Neural cell (in vitro differentiated cells): ENCODE data around the gene ILK.

ENCODE experiments used
- CTCF ChIP-seq: fragments of 450-650 bp; IDR thresholded peaks from 2 replicates; pipeline ENCODE4 v1.5.1; 2014; ENCODE audit warnings: antibody characterized with exemption, mild to moderate bottlenecking, moderate library complexity; ENCODE audit not compliant: poor library complexity, severe bottlenecking
- EP300 ChIP-seq: fragments of 450-650 bp; conservative IDR thresholded peaks from 2 replicates; pipeline ENCODE4 v1.6.1; 2014; ENCODE audit warnings: antibody characterized with exemption, mild to moderate bottlenecking, moderate library complexity; ENCODE audit not compliant: poor library complexity, severe bottlenecking
- EZH2 ChIP-seq: fragments of 200-600, 300-800 bp; shearing (Covaris generic), sonication (generic); IDR thresholded peaks from 2 replicates; pipeline ENCODE4 v1.6.1; 2014; ENCODE audit warnings: antibody characterized with exemption, low read length, borderline replicate concordance, mild to moderate bottlenecking; ENCODE audit not compliant: insufficient read depth, poor library complexity, severe bottlenecking
- MXI1 ChIP-seq: fragments of 450-650 bp; conservative IDR thresholded peaks from 2 replicates; pipeline ENCODE4 v1.6.1; 2014; ENCODE audit warnings: antibody characterized with exemption, mild to moderate bottlenecking; ENCODE audit not compliant: poor library complexity, severe bottlenecking
- POLR2AphosphoS5 ChIP-seq: IDR thresholded peaks from 2 replicates; pipeline ENCODE4 v1.6.1; 2012
- RAD21 ChIP-seq: fragments of 450-650 bp; conservative IDR thresholded peaks from 2 replicates; pipeline ENCODE4 v1.6.1; 2014; ENCODE audit warnings: antibody characterized with exemption, mild to moderate bottlenecking, moderate library complexity
- REST ChIP-seq: IDR thresholded peaks from 2 replicates; pipeline ENCODE4 v1.6.1; 2012; ENCODE audit warnings: borderline replicate concordance
- TAF1 ChIP-seq: IDR thresholded peaks from 2 replicates; pipeline ENCODE4 v1.6.1; 2012; ENCODE audit warnings: low read depth

- TF ChIP-seq RAD21 (no peak), EZH2 (no peak), CTCF (no peak), MXI1 (no peak), EP300 (no peak), REST (no peak), TAF1 (no peak), POLR2AphosphoS5 (no peak)
Observed at GRCh38 chr11:6608011-6608410, 4.4 kb downstream of the ILK start.
